Ishikawa (cell line): Measurements from ENCODE around the gene FGD5.

ENCODE experiments used
- MAX ChIP-seq: IDR thresholded peaks from 2 replicates; pipeline ENCODE4 v1.6.1; 2012
- RAD21 ChIP-seq: IDR thresholded peaks from 2 replicates; pipeline ENCODE4 v1.6.1; 2012; ENCODE audit warnings: low read depth
- TAF1 ChIP-seq: IDR thresholded peaks from 2 replicates; pipeline ENCODE4 v1.6.1; 2012; ENCODE audit warnings: low read depth, mild to moderate bottlenecking
- YY1 ChIP-seq: IDR thresholded peaks from 2 replicates; pipeline ENCODE4 v1.6.1; 2012; ENCODE audit warnings: low read depth

- TF ChIP-seq MAX (no peak), YY1 (no peak), TAF1 (no peak), RAD21 (no peak)
Measured at GRCh38 chr3:14820156-14820555, 1.4 kb downstream of the FGD5 start.
